ENCODE data around the gene KDELR1. TPM values are rescaled to one million over a fixed set of nuclear protein-coding genes. Genes with fewer than 3 reads are reported as not detected.

The KDELR1 gene
- total and polyA plus RNA-seq, 9 of the 15 experiments (the other 6 are each of a cell fraction or from before 2014, with no cell fraction given) = 6.1 to 165 (median 58.5) TPM

- no peak for TF ChIP-seq RFX1 (IDR thresholded peaks at IDR 0.05)
- no peak for TF ChIP-seq ARID3B (CRISPR knock-in tag; IDR thresholded peaks at IDR 0.05; ENCODE audit: borderline replicate concordance)
- TF ChIP-seq PHF20 (IDR thresholded peaks at IDR 0.05; ENCODE audit: partially characterized antibody) = no peak
- TF ChIP-seq HMGN3 (IDR thresholded peaks at IDR 0.05; ENCODE audit: borderline replicate concordance, extremely low read depth, insufficient read length, low read depth, low read length) = no peak
- no peak for TF ChIP-seq GTF2A2 (tag; IDR thresholded peaks at IDR 0.05)
- no peak for TF ChIP-seq GTF3C2 (IDR thresholded peaks at IDR 0.05; ENCODE audit: borderline replicate concordance, extremely low read depth, insufficient read length)
- no peak for TF ChIP-seq RFX7 (CRISPR knock-in tag; IDR thresholded peaks at IDR 0.05)
- TF ChIP-seq SRSF9 (IDR thresholded peaks at IDR 0.05; ENCODE audit: borderline replicate concordance, low read depth, low read length) = no peak
- no peak for TF ChIP-seq WHSC1 (IDR thresholded peaks at IDR 0.05; ENCODE audit: low read length)
- TF ChIP-seq ZNF134 (CRISPR knock-in tag; conservative IDR thresholded peaks at IDR 0.05) = no peak
- TF ChIP-seq ZSCAN29 (IDR thresholded peaks at IDR 0.05) = no peak
- no peak for TF ChIP-seq SNAPC5 (CRISPR knock-in tag; IDR thresholded peaks at IDR 0.05)
- no peak for TF ChIP-seq PHF8 (IDR thresholded peaks at IDR 0.05; ENCODE audit: borderline replicate concordance, low read length)
- TF ChIP-seq ARID2 (IDR thresholded peaks at IDR 0.05) = no peak
- TF ChIP-seq KLF13 (tag; IDR thresholded peaks at IDR 0.05; ENCODE audit: borderline replicate concordance, low read depth) = no peak
- no peak for TF ChIP-seq TFAM (CRISPR knock-in tag; conservative IDR thresholded peaks at IDR 0.05)
- no peak for TF ChIP-seq NCOA2 (IDR thresholded peaks at IDR 0.05; ENCODE audit: partially characterized antibody in 2 of 2)
- TF ChIP-seq NR4A1 (CRISPR knock-in tag; IDR thresholded peaks at IDR 0.05) = no peak
- no peak for TF ChIP-seq NR4A1 (tag; IDR thresholded peaks at IDR 0.05)
- TF ChIP-seq BRF1 (IDR thresholded peaks at IDR 0.05; ENCODE audit: borderline replicate concordance, extremely low read depth, insufficient read length) = no peak
- TF ChIP-seq TGIF2 (CRISPR knock-in tag; IDR thresholded peaks at IDR 0.05) = no peak
- no peak for TF ChIP-seq HEY1 (CRISPR knock-in tag; IDR thresholded peaks at IDR 0.05; ENCODE audit: borderline replicate concordance)
- no peak for TF ChIP-seq THRA (IDR thresholded peaks at IDR 0.05)
- TF ChIP-seq CBFB (CRISPR knock-in tag; IDR thresholded peaks at IDR 0.05) = no peak
Observed at GRCh38 chr19:48418317-48419064, 27.1 kb upstream of the KDELR1 start (continued).

Measured in K562 (cell line).